GM12878 (cell line): ENCODE measurements around the gene PLEKHF1. TPM values are rescaled to one million over a fixed set of nuclear protein-coding genes. Genes with fewer than 3 reads are reported as not detected.
"Not testable (repeated sequence)": the region's sequence is repeated elsewhere in the genome, so short reads cannot be mapped to it uniquely, and the experiment has no call there.

ENCODE experiments used
- ATAC-seq: fragments of 200-7000 bp; cut with Tn5 transposase; 3 replicates; pipeline ENCODE4 v1.9.1; 2020; ENCODE audit warnings: mild to moderate bottlenecking, moderate library complexity
- BruUV-seq: library from RNA; stranded (reverse); fragments of 400-500 nt; replicated peaks from 2 replicates; lab custom pipeline; 2021; lab: Mats Ljungman, UMichigan
- CTCF ChIA-PET: fragments of 300-600 bp; sonication (Branson Sonifier 250); formaldehyde crosslinking; extraction: SDS; loops from one replicate; lab custom pipeline; 2021; ENCODE audit warnings: inconsistent platforms; lab: Yijun Ruan, JAX
- POLR2A ChIA-PET: fragments of 350-600 bp; formaldehyde crosslinking; extraction: SDS; loops from one replicate; lab custom pipeline; 2021; ENCODE audit warnings: inconsistent platforms; lab: Charles Lee
- RAD21 ChIA-PET: fragments of 300-600 bp; sonication (Branson Sonifier 250); formaldehyde crosslinking; loops from one replicate; lab custom pipeline; 2023; ENCODE audit warnings: antibody characterized with exemption; ENCODE audit not compliant: unreplicated experiment; lab: Charles Lee
- SMC1A ChIA-PET: fragments of 300-600 bp; sonication (Branson Sonifier 250); formaldehyde crosslinking; loops from one replicate; lab custom pipeline; 2023; ENCODE audit not compliant: unreplicated experiment, uncharacterized antibody; lab: Charles Lee
- DNase-seq: peaks from one replicate; pipeline ENCODE4 v3.0.0-alpha.2; 2011; ENCODE audit warnings: low read depth, low spot score
- FAIRE-seq: peaks from 3 replicates; lab custom pipeline; 2011; peaks lifted over from hg19 to GRCh38; lab: Jason Lieb, UNC
- H2AFZ ChIP-seq: 2 replicates; pipeline ENCODE4 v1.6.0; 2011; ENCODE audit warnings: low read depth, low read length, control low read depth; ENCODE audit not compliant: control insufficient read depth
- H3K27ac ChIP-seq: 2 replicates; pipeline ENCODE4 v1.5.1; 2011; ENCODE audit warnings: control low read depth; ENCODE audit not compliant: control insufficient read depth, insufficient read depth
- H3K27me3 ChIP-seq, 2 experiments: replicated peaks in 1 of 2; 2 replicates each; pipeline versions ENCODE4 v1.6.0 to v1.6.1; 2011; ENCODE audit warnings: low read length in 1 of 2; ENCODE audit not compliant: control insufficient read depth in 2 of 2, insufficient read depth in 2 of 2
- H3K36me3 ChIP-seq, 2 experiments: 2 replicates each; pipeline ENCODE4 v1.5.1; 2011; ENCODE audit warnings: low read length in 1 of 2; ENCODE audit not compliant: control insufficient read depth in 2 of 2, insufficient read depth in 2 of 2
- H3K4me1 ChIP-seq: 2 replicates; pipeline ENCODE4 v1.6.1; 2011; ENCODE audit warnings: mild to moderate bottlenecking, low read length, moderate library complexity, mixed read lengths; ENCODE audit not compliant: control insufficient read depth, insufficient read depth
- H3K4me2 ChIP-seq: 2 replicates; pipeline ENCODE4 v1.6.0; 2011; ENCODE audit warnings: control low read depth; ENCODE audit not compliant: control insufficient read depth, insufficient read depth
- H3K4me3 ChIP-seq: fragments of 200-600 bp; sonication (generic); 2 replicates; pipeline ENCODE4 v1.5.1; 2016
- H3K79me2 ChIP-seq: 2 replicates; pipeline ENCODE4 v1.6.0; 2011; ENCODE audit warnings: low read length; ENCODE audit not compliant: control insufficient read depth, insufficient read depth
- H3K9ac ChIP-seq: 2 replicates; pipeline ENCODE4 v1.8.0; 2011; ENCODE audit warnings: low read length, control low read depth, mixed read lengths; ENCODE audit not compliant: control insufficient read depth, insufficient read depth
- H3K9me3 ChIP-seq: replicated peaks from 3 replicates; pipeline ENCODE4 v1.5.1; 2011; ENCODE audit warnings: mild to moderate bottlenecking, low read length; ENCODE audit not compliant: control insufficient read depth, insufficient read depth
- H4K20me1 ChIP-seq: 2 replicates; pipeline ENCODE4 v1.6.0; 2011; ENCODE audit not compliant: control insufficient read depth, insufficient read depth
- WGBS: methylation state at CpG from one replicate; pipeline ENCODE4 v1.1.6; 2016; ENCODE audit warnings: low lambda C conversion rate; ENCODE audit not compliant: insufficient replicate concordance, insufficient coverage; ENCODE audit errors: missing lambda C conversion rate; 5-methylcytosine and 5-hydroxymethylcytosine counted together
- in situ Hi-C: fragments of 300-500 bp; cut with MboI; formaldehyde crosslinking; loops from 9 replicates; pipeline ENCODE4 v1.14.3; 2018; ENCODE audit warnings: mixed read lengths
- intact Hi-C: fragments of 100-400 bp; cut with micrococcal nuclease; formaldehyde crosslinking; loops from one replicate; pipeline ENCODE4 v1.14.2; 2022; ENCODE audit not compliant: unreplicated experiment
- polyA plus RNA-seq, 11 experiments: library from polyadenylated mRNA; depleted of rRNA in 4 of 11; unstranded in 6 of 11; stranded (reverse) in 5 of 11; fragments of >200 nt; fragmentation: Nextera tagmentation in 4 of 11; fragmentation: Illumina TruSeq in 1 of 11; extraction: Ambion mirVana in 4 of 11; extraction: Trizol in 1 of 11; gene quantifications; 1 replicate in 1 of 11; 2 replicates in 10 of 11; pipeline versions ENCODE4 v1.2.1 to v1.2.3, GENCODE V29; 2011 to 2016; ENCODE audit warnings: inconsistent platforms in 2 of 11, missing spikeins in 2 of 11, low read depth in 1 of 11
- total RNA-seq, 4 experiments: library from RNA; depleted of rRNA in 3 of 4; stranded (reverse); fragments of >200 nt in 3 of 4; fragmentation: Illumina TruSeq in 1 of 4; extraction: Trizol in 1 of 4; gene quantifications; 2 replicates each; pipeline versions ENCODE4 v1.2.1 to v1.2.3, GENCODE V29; 2013 to 2021
- TF ChIP-seq, protein P1 (sequence below): IDR thresholded peaks from 2 replicates; pipeline ENCODE4 v1.6.1; 2012; ENCODE audit warnings: mild to moderate bottlenecking, low read depth, low read length

PLEKHF1 gene
- total and polyA plus RNA-seq, 10 of the 15 experiments (the other 5 are each of a cell fraction or from before 2014, with no cell fraction given): 0.10 to 20.3 (median 15.3) TPM

DNA sequence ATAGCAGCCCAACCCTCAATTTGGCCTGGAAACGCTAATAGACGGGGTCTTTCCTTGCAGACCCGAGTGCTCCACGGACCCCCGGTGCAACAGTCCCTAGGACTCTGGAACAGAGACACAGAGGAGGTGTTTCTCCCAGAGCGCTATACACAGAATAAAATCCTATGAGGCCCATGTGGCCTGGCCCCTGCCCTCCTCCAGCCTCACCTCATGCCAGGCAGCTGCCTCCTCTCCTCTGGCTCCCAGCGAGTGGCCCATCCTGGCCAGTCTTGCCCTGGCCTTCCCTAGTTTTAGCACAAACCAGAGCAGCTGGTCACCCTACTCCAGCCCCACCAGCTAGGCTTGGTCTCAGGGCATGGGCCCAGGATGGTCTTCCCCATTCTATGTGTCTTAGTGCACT lies 38.9 kb upstream of the PLEKHF1 start (continued):
- TF ChIP-seq, protein P1, sequence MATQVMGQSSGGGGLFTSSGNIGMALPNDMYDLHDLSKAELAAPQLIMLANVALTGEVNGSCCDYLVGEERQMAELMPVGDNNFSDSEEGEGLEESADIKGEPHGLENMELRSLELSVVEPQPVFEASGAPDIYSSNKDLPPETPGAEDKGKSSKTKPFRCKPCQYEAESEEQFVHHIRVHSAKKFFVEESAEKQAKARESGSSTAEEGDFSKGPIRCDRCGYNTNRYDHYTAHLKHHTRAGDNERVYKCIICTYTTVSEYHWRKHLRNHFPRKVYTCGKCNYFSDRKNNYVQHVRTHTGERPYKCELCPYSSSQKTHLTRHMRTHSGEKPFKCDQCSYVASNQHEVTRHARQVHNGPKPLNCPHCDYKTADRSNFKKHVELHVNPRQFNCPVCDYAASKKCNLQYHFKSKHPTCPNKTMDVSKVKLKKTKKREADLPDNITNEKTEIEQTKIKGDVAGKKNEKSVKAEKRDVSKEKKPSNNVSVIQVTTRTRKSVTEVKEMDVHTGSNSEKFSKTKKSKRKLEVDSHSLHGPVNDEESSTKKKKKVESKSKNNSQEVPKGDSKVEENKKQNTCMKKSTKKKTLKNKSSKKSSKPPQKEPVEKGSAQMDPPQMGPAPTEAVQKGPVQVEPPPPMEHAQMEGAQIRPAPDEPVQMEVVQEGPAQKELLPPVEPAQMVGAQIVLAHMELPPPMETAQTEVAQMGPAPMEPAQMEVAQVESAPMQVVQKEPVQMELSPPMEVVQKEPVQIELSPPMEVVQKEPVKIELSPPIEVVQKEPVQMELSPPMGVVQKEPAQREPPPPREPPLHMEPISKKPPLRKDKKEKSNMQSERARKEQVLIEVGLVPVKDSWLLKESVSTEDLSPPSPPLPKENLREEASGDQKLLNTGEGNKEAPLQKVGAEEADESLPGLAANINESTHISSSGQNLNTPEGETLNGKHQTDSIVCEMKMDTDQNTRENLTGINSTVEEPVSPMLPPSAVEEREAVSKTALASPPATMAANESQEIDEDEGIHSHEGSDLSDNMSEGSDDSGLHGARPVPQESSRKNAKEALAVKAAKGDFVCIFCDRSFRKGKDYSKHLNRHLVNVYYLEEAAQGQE: no peak

DNA sequence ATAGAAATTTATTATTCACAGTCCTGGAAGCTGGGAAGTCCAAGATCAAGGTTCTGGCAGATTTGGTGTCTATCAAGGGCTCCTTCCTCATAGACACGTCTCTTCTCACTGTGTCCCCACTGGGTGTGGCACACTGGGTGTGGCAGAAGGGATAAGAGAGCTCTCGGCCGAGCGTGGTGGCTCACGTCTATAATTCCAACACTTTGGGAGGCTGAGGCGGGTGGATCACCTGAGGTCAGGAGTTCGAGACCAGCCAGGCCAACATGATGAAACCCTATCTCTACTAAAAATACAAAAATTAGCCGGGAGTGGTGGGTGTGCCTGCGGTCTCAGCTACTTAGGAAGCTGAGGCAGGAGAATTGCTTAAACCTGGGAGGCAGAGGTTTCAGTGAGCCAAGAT lies 38.4 kb upstream of the PLEKHF1 start:
- WGBS: 76% methylated on average over 9 of the region's 9 CpGs
- in situ Hi-C loops, H3K27ac ChIP-seq, BruUV-seq, H3K79me2 ChIP-seq, H3K4me1 ChIP-seq, H4K20me1 ChIP-seq, H3K9me3 ChIP-seq, ATAC-seq, H3K27me3 ChIP-seq, H2AFZ ChIP-seq, intact Hi-C loops, H3K9ac ChIP-seq, FAIRE-seq, DNase-seq, H3K4me2 ChIP-seq, H3K4me3 ChIP-seq, H3K36me3 ChIP-seq, SMC1A ChIA-PET: not testable (repeated sequence)
- POLR2A ChIA-PET: interaction anchor here (0.7 kb wide), 1 partner anchor 90 kb away, joined by 3 read pairs; no protein-coding TSS in a partner anchor
- CTCF ChIA-PET: interaction anchor here (0.6 to 1.0 kb wide), 4 partner anchors 12 to 90 kb away, joined by 3 to 4 read pairs (median 3); no protein-coding TSS in a partner anchor
- RAD21 ChIA-PET: interaction anchor here (1.0 kb wide), 1 partner anchor 89 kb away, joined by 3 read pairs; no protein-coding TSS in a partner anchor
